Measurements from ENCODE around the gene AKAP9.
"Not testable (repeated sequence)": the region's sequence is repeated elsewhere in the genome, so short reads cannot be mapped to it uniquely, and the experiment has no call there.

AKAP9 gene

GRCh38 chr7:91945476-91945875 is 4.8 kb downstream of the AKAP9 start:
- no peak for DNase-seq (ENCODE audit: low read depth in 3 of 3)

DNA sequence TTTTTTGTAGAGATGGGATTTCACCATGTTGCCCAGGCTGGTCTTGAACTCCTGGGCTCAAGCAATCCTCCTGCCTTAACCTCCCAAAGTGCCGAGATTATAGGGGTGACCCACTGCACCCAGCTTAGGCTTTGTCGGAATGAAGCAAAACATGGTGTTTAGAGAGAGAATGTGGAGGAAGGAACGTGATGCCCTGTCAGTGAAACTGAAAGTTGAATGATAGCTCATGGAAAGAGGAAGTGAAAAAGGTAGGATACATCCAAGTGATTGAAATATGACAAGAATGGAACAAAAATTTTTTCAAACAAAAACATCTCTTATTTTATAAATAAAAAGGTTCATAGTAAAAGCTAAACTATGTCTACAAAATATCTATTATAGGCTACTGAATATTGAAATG is 5.9 kb downstream of the AKAP9 start:
- no peak for DNase-seq (ENCODE audit: low read depth in 3 of 3)

- DNase-seq (ENCODE audit: low read depth in 3 of 3) = no peak
Observed at GRCh38 chr7:91947948-91948347, 7.3 kb downstream of the AKAP9 start.

DNA sequence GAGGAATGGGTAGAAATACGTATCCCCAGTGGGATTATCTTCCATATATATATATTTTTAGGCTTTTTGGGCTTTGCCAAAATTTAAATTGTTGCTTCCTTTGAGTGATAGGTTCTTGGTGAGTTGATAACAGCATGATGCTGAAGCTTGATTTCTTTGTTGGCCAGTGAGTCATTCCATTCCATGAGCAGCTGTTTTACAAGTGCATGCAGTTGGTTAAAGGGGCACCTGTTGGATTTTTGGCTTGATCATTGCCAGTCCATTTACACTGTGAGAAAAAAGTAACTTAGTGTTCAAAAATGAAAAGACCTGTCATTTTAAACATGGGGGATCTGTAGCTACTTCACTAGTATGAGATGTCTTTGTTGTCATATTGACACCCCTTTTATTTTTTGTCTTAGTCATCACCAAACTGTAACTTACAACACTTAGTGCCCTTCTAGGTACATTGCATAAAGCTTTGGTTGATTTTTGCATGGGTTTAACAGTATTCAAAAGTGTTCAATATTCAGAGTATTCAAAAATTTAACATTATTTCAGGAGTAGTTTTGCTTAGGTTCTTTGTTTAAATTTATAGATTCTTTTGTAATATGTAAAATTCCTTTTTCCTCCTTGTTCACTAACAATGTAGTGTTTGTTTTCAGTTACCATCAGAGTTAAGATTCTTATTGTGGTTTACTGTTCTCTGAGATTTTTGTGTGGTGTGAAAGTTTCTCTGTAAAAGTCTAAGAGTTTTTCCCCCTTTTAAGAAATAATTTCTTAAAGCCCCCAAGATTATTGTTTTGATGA is 8.8 kb downstream of the AKAP9 start:
- no peak for DNase-seq (ENCODE audit: low read depth in 3 of 3)

DNA sequence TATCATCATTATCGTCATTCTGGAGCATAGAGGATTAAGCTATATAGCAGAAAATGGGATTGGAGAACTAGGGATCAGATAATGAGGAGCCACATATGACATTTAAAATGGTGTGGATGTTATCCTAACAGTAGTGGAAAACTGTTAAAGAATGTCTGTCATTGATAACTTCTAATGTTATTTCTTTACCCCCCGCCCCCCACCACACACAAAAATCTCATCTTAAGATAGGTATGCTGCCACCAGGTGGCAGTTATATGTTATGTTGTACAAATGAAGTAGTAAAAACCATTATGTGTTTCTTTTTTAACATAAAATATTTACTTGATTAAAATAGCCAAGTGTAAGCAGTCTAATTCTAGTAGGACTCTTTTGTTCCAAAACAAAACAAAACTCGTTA is 13.0 kb downstream of the AKAP9 start:
- DNase-seq (ENCODE audit: low read depth in 3 of 3) = no peak

GRCh38 chr7:91956464-91956863 is 15.8 kb downstream of the AKAP9 start:
- DNase-seq (ENCODE audit: low read depth in 3 of 3) = not testable (repeated sequence)

GRCh38 chr7:91957232-91957631 is 16.6 kb downstream of the AKAP9 start:
- DNase-seq (ENCODE audit: low read depth in 3 of 3) = no peak

DNA sequence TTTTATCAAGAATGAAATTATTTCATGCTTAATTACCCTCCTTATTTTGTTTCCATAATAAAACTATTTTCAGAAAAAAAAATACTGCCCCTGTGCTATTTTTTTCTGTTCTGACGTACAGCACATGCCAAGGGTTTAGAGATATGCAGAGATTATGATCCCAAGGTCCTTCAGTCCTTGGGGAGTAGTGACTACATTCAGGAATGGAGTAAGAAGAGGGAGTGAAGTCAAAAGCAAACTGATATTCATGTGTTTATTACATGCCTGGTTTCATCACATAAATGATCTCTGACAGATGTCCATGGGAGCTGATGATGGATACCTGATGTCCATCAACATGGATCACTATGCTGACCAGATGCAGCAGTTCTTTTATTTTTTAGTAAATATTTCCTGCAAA is 17.2 kb downstream of the AKAP9 start:
- DNase-seq (ENCODE audit: low read depth in 3 of 3) = no peak

DNA sequence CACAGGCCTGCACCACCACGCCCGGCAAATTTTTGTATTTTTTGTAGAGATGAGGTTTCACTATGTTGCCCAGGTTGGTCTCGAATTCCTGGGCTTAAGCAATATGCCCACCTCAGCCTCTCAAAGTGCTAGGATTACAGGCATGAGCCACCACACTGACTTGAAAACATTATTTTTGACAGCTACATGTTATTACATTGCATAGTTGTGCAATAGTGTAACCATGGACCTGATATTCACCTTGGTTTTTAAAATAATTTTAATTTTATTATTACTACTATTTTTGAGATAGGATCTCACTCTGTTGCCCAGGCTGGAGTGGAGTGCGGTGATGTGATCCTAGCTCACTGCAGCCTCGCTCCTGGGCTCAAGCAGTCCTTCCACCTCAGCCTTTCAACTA is 18.4 kb downstream of the AKAP9 start:
- no peak for DNase-seq (ENCODE audit: low read depth in 3 of 3)

DNA sequence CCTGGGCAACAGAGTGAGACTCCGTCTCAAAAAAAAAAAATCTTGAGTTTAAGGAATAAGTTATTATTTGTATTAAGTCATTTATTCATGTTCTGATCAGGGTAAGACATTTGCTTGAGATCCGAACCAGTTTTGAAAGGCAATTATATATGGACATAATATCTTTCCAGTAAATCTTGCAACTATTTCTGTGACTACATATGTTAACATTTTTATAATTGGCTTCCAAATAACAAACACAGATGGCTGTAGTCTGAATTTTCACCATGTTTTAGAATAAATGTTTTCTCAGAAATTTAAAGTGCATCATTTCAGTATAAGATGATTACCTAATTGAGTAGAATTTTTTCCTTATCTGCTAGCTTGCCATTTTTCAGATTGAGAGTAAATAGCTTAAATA is 21.2 kb downstream of the AKAP9 start:
- DNase-seq (ENCODE audit: low read depth in 3 of 3) = no peak

GRCh38 chr7:91962419-91962818 is 21.8 kb downstream of the AKAP9 start:
- no peak for DNase-seq (ENCODE audit: low read depth in 3 of 3)

DNA sequence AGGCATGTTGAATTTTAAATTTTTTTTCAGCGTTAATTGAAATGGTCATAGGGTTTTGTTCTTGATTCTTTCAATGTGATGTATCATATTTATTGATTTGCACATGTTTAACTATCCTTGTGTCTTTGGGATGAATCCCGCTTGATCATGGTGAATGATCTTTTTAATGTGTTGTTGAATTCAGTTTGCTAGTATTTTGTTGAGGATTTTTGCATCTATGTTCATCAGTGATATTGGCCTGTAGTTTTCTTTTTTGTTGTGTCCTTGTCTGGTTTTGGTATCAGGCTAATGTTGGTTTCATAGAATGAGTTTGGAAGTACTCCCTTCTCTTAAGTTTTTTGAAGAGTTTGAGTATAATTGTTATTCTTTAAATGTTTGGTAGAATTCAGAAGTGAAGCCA is 26.9 kb downstream of the AKAP9 start:
- not testable (repeated sequence) for DNase-seq (ENCODE audit: low read depth in 3 of 3)

DNA sequence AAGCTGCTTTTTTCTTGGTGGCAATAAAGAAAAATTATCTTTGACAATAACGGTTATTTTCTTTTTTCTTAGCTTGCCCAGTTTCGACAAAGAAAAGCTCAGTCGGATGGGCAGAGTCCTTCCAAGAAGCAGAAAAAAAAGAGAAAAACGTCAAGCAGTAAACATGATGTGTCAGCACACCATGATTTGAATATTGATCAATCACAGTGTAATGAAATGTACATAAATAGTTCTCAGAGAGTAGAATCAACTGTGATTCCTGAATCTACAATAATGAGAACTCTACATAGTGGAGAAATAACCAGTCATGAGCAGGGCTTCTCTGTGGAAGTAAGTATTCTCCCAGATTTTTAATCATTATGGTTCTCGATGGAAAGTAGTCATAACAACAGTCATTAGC is 33.0 kb downstream of the AKAP9 start:
- no peak for DNase-seq (ENCODE audit: low read depth in 3 of 3)

- no peak for DNase-seq (ENCODE audit: low read depth in 3 of 3)
Observed at GRCh38 chr7:91974066-91974465, 33.4 kb downstream of the AKAP9 start.

DNA sequence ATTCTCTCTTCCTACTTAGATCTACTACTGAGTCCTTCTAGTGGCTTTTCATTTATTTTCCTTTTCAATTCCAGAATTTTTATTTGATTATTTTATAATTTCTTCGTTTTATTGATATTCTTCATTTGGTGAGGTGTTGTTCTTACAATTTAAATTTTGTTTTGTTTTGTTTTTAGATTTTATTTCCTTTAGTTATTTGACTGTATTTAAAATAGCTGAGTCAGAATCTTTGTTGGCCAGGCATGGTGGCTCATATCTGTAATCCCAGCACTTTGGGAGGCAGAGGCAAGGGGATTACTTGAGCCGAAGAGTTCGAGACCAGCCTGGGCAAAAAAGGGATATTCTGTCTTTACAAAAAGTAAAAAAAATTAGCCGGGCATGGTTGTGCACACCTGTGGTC is 36.1 kb downstream of the AKAP9 start:
- no peak for DNase-seq (ENCODE audit: low read depth in 3 of 3)

DNA sequence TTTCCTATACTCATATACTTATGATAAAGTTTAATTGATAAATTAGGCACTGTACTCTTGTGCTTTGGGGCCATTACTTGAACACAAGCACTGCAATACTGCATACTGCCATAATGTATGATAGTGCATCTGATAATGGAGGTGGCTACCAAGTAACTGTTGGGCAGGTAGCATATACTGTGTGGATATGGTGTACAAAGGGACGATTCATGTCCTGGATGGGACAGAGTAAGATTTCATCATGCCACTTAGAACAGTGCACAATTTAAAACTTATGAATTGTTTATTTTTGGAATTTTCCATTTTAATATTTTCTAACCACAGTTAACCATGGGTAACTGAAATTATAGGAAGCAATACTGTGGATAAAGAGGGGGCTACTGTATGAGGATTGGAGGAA is 38.9 kb downstream of the AKAP9 start:
- no peak for DNase-seq (ENCODE audit: low read depth in 3 of 3)

GRCh38 chr7:91982352-91982751 is 41.7 kb downstream of the AKAP9 start:
- DNase-seq (ENCODE audit: low read depth in 3 of 3) = not testable (repeated sequence)

GRCh38 chr7:91988213-91988612 is 47.6 kb downstream of the AKAP9 start:
- DNase-seq (ENCODE audit: low read depth in 3 of 3) = no peak

GRCh38 chr7:91993976-91994375 is 53.3 kb downstream of the AKAP9 start:
- DNase-seq (ENCODE audit: low read depth in 3 of 3) = no peak

DNA sequence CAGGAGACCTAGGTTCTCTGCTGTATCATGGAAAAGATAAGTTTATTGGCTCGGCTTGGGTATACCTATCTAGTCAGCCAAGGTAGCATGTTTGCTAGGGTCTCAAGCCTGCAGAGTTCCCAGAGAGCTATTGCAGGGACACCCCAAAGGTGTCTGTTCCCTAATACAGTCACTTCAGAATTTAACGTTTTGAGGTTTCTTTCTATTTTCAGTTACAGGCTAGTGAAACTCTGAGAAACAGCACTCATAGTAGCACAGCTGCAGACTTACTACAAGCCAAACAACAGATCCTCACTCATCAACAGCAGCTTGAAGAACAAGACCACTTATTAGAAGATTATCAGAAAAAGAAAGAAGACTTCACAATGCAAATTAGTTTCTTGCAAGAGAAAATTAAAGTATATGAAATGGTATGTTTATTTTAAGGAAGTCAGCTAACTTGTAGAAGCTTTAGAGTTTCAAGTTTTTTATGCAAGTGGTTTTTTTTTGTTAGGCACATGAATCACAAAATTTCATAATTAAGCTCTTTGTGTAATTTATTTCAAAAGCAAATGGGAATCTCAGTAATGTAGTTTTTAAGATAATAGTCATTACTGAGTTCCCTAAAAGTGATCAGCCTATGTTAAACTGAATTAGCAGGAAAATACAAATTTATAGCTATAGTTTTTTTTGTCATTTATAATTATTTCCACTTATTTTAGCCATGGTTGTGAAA is 54.9 kb downstream of the AKAP9 start:
- DNase-seq (ENCODE audit: low read depth in 3 of 3) = no peak

- DNase-seq (ENCODE audit: low read depth in 3 of 3) = no peak
Observed at GRCh38 chr7:91999631-92000565, 59.2 kb downstream of the AKAP9 start.

DNA sequence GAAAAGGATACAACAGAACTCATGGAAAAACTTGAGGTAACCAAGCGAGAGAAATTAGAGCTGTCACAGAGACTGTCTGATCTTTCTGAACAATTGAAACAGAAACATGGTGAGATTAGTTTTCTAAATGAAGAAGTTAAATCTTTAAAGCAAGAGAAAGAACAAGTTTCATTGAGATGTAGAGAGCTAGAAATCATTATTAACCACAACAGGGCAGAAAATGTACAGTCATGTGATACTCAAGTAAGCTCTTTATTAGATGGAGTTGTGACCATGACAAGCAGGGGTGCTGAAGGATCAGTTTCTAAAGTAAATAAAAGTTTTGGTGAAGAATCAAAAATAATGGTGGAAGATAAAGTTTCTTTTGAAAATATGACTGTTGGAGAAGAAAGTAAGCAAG is 62.1 kb downstream of the AKAP9 start:
- no peak for DNase-seq (ENCODE audit: low read depth in 3 of 3)

Data from stimulated activated CD4-positive, alpha-beta T cell treated with anti-CD3 and anti-CD28 coated beads, TNF-alpha, amount 100 ng/mL, for 4 hours (primary cell).